Esophagus muscularis mucosa (tissue), 3 donors: ENCODE results near the gene TLE3.

ENCODE experiments used
- POLR2A ChIP-seq: fragments of 450-650 bp; IDR thresholded peaks from one replicate; pipeline ENCODE4 v1.6.1; 2017; ENCODE audit warnings: antibody characterized with exemption, moderate library complexity, mild to moderate bottlenecking, low read depth
- POLR2AphosphoS5 ChIP-seq, 2 donors: sonication (generic); formaldehyde crosslinking; IDR thresholded peaks; one replicate each; pipeline ENCODE4 v1.6.1; 2017; ENCODE audit warnings: antibody characterized with exemption in 2 of 2
- TF ChIP-seq, protein P1 (sequence below), 3 experiments: fragments of 200-600 bp in 2 of 3; fragments of 450-650 bp in 1 of 3; sonication (generic) in 2 of 3; IDR thresholded peaks; one replicate each; pipeline ENCODE4 v1.5.1; 2017 to 2019; ENCODE audit warnings: antibody characterized with exemption in 3 of 3, mild to moderate bottlenecking in 2 of 3, moderate library complexity in 1 of 3

DNA sequence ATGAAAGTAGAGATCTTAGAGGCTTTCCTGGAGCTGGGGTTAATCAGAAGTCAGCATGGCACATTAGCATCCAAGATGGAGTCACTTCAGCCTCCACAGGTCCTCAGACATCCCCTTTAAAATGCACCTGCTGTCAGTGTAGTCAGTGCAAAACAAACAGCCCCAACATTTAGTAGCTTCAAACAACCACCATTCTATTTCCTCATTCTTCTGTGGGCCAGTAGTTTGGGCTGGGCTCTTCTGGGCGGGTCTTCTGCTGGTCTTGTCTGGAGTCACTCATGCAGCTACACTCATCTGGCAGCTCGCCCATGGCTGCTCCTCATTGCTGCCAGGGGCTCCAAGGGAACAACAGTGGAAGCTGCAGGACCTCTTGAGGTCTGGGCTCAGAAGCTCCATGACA, 99.9 kb downstream of the TLE3 start:
- TF ChIP-seq POLR2A (no peak), POLR2AphosphoS5 (IDR thresholded peaks at IDR 0.05) (no peak)
- TF ChIP-seq, protein P1, sequence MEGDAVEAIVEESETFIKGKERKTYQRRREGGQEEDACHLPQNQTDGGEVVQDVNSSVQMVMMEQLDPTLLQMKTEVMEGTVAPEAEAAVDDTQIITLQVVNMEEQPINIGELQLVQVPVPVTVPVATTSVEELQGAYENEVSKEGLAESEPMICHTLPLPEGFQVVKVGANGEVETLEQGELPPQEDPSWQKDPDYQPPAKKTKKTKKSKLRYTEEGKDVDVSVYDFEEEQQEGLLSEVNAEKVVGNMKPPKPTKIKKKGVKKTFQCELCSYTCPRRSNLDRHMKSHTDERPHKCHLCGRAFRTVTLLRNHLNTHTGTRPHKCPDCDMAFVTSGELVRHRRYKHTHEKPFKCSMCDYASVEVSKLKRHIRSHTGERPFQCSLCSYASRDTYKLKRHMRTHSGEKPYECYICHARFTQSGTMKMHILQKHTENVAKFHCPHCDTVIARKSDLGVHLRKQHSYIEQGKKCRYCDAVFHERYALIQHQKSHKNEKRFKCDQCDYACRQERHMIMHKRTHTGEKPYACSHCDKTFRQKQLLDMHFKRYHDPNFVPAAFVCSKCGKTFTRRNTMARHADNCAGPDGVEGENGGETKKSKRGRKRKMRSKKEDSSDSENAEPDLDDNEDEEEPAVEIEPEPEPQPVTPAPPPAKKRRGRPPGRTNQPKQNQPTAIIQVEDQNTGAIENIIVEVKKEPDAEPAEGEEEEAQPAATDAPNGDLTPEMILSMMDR (IDR thresholded peaks at IDR 0.05): no peak
